Upper lobe of left lung (tissue), 4 donors: ENCODE measurements around the gene CTBP2.

ENCODE experiments used
- CTCF ChIP-seq, 6 experiments: fragments of 450-650 bp in 4 of 6; fragments of 200-600 bp in 2 of 6; sonication (generic) in 2 of 6; IDR thresholded peaks; one replicate each; pipeline ENCODE4 v1.5.1; 2016 to 2019; ENCODE audit warnings: antibody characterized with exemption in 6 of 6
- POLR2AphosphoS5 ChIP-seq, 2 donors: sonication (generic); formaldehyde crosslinking; IDR thresholded peaks; one replicate each; pipeline ENCODE4 v1.5.1; 2017; ENCODE audit warnings: antibody characterized with exemption in 2 of 2

GRCh38 chr10:125158601-125159485, 1.5 kb downstream of the CTBP2 start:
- TF ChIP-seq CTCF (IDR thresholded peaks at IDR 0.05) (peak in 2 of 6 experiments; percentile 27 to 33), POLR2AphosphoS5 (IDR thresholded peaks at IDR 0.05) (peak; percentile 34 to 76)
